ELF-1 (cell line): ENCODE measurements around the gene CLTB.
"Not testable (repeated sequence)": the region's sequence is repeated elsewhere in the genome, so short reads cannot be mapped to it uniquely, and the experiment has no call there.

Experiments used
- DNase-seq: peaks from one replicate; pipeline ENCODE4 v3.0.0-alpha.2; 2016; ENCODE audit warnings: low read depth, low spot score

Gene CLTB, protein sequence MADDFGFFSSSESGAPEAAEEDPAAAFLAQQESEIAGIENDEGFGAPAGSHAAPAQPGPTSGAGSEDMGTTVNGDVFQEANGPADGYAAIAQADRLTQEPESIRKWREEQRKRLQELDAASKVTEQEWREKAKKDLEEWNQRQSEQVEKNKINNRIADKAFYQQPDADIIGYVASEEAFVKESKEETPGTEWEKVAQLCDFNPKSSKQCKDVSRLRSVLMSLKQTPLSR

DNA sequence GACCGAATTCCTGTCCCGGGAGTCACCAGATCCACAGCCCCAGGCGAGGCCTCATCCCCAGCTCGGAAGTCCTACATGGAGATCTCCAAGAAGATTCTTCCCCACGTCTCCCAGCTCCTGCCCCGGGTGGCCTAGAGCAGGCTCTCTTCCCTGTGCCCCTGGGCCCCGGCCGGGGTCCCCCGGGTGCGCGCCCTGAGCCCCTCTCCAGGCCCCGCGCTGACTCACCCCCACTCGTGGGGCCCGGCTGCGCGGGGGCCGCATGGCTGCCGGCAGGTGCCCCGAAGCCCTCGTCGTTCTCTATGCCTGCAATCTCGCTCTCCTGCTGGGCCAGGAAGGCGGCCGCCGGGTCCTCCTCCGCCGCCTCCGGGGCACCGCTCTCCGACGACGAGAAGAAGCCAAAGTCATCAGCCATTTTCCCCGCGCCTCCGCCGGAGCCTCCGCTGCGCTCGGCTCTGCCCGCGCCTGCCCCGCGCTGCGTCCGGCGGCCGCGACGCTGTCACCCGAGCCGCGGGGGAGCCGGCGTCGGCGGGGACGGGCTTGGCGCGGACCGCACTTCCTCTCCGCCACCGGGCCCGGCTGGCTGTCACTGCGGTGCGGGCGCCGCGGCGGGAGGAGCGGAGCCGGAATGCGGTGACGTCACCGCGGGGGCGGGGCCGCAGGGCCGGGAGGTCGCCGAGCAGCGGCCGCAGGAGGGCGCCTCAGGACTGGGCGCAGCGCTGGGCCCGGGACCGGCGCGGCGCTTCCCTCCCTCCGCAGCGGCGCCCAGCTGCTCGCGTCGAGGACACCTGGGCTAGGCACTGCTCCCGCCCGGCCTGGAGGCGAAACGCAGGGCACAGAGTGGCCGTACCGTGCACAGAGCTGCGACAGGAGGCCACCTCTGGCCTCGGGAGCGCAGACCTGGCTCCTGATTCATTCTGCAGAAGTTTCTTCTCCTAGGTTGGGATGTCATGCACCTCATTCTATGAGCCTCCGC is at the start of gene CLTB:
CLTB (minus strand) TSS at position 588 of the 973 bp plus-strand sequence; CDS start at position 412, 176 bp downstream.
- peak; percentile 94 for DNase-seq

DNA sequence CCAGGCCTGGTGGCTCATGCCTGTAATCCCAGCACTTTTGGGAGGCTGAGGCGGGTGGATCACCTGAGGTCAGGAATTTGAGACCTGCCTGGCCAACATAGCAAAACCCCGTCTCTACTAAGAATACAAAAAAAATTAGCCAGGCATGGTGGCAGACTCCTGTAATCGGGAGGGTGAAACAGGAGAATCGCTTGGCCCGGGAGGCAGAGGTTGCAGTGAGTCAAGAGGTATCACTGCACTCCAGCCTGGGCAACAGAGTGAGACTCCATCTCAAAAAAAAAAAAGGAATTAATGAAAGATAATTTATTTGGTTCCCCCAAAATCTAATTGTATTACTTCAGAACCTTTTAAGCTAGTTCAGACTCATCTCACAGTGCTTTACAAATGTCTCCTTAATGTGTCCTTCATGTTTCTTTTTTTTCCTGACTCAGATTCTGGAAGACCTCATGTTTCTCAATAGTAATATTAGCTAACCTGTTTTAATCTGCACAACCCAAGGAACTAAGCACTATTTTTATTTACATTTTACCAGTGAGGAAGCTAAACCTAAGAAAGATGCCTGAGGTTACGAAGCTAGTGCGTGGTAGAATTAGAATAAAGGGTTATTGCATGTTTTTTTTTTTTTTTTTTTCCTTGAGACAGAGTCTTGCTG is 46.9 kb upstream of the CLTB start:
- DNase-seq, result no peak

DNA sequence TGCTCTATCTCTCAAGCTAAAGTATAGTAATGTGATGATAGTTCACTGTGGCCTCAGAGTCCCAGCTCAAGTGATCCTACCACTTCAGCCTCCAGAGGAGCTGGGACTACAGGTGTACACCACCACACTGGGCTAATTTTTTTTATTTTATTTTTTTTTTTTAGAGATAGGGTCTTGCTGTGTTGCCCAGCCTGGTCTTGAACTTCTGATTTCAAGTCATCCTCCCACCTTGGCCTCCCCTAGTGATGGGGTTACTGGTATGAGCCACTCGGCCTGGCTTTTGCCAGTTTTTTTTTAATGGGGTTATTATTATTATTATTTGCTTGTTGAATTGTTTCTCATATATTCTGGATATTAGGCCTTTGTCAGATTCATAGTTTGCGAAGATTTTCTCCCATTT is 45.0 kb upstream of the CLTB start:
- DNase-seq, result no peak

DNA sequence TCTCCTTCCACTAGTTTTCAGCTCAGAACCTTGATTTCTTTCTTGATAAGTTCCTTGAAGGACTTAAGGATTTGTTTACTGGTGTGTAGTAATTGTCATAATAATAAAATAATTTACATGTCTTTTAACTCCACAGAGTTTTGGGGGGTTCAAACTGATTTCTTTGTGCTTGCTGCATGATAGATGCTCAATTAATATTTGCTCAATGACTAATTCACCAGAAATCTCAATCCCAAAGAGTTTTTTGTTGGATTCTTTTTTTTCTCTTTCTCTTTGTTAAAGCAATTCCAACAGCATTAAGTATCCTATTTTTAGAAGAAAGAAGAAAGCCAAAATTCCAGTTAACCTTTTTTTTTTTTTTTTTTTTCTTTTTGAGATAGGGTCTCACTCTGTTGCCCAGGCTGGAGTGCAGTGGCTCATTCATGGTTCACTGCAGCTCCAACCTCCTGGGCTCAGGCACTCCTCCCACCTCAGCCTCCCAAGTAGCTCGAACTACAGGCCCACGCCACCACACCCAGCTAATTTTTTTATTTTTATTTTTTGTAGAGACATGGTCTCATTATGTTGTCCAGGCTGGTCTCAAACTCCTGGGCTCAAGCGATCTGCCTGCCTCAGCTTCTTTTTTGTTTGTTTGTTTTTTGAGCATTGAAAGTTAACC is 42.7 kb upstream of the CLTB start:
- DNase-seq, result no peak

DNA sequence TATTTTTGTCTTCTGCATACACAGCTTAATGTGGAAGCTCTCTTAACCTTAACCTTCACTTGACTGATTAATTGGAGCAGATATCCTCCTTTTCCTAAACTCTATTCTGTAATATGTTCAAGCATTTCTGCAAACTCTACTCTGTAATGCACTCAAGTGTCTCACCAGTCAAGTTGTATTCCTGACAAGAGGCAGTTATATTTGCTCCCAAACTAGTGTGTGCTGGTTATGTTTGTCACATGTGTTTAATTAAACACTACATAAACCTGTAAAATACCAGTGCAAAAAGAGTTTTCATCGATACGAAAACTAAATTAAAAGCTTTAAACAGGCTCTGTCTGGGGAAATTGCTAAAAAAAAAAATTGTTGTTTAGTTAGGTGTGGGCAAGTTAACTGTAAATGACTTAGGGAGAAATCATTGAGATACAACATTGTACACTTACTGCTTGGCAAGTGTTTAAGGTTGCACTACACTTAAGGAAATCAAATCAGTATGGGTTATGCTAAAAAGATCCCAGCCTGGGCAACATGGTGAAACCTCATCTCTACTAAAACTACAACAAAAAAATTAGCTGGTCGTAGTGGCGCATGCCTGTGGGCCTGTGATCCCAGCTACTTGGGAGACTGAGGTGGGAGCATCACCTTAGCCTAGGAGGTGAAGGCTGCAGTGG is 38.5 kb upstream of the CLTB start:
- no peak for DNase-seq

DNA sequence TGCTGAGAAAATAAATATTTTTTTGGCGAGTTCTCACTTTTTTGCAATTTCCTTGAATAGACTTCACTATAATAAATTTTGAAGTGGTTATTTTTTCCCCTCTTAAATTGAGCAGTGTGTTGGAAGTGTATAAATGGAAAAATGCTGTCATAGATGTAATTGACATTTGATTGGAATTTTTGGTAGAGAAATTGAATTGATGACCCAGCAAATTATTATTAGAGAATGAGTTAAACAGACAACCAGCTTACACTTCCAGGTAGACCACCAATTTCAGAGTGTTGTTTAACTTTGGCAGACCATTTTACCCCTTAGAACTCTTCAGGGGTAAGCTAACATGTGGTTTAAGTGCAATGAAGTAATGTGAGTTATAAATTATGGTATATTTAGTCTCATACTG is 33.7 kb upstream of the CLTB start:
- DNase-seq, result no peak

DNA sequence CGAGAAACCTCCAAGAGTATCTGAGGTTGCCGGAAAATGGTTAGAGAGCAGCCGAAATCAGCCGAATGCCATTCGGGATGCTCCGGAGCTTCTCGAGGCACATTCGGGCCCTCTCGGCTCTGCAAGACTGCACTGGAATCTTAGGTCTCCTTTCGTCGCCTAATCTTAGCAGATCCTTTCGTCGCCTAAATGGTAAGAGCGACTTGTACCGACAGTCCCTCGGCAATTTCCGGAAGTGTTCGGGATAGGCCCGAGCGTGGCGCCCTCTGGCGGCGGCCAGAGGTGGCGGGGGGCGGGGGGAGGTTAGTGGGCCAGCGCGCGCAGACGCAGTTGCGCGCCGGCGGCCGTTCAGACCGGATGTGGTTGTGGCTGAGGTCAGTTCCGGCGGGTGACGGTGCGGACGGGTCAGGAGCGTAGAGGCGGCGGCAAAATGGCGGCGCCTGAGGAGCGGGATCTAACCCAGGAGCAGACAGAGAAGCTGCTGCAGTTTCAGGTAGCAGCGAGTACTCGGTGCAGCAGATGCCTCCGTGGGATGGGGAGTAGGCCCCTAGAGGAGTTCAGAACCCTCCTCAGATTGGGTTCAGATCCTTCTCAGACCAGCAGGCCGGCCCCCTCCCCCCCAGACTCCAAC is 31.8 kb upstream of the CLTB start, which contains the start of gene FAF2:
FAF2 (plus strand) TSS at position 408 of the 631 bp plus-strand sequence; CDS start at position 431, 23 bp downstream.
- peak; percentile 98 for DNase-seq

DNA sequence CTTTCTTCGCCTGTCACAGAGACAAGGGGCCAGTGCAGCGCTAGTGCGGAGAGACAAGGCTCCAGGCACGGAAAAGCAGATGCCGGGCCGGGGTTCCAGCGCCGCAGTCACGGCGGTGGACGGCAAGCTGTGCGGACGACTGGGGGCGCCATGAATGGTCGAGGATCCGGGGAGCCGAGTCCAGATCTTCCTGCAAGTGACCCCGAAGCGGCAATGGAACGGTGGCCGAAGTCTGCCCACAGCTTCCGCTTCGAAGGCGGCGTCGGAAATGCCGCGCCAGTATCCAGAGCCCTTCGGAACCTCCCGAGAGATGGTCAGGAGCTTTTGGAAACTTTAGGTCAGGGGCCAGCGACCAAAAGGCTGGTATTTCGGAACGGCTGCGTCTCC is 31.2 kb upstream of the CLTB start:
- DNase-seq, result no peak

DNA sequence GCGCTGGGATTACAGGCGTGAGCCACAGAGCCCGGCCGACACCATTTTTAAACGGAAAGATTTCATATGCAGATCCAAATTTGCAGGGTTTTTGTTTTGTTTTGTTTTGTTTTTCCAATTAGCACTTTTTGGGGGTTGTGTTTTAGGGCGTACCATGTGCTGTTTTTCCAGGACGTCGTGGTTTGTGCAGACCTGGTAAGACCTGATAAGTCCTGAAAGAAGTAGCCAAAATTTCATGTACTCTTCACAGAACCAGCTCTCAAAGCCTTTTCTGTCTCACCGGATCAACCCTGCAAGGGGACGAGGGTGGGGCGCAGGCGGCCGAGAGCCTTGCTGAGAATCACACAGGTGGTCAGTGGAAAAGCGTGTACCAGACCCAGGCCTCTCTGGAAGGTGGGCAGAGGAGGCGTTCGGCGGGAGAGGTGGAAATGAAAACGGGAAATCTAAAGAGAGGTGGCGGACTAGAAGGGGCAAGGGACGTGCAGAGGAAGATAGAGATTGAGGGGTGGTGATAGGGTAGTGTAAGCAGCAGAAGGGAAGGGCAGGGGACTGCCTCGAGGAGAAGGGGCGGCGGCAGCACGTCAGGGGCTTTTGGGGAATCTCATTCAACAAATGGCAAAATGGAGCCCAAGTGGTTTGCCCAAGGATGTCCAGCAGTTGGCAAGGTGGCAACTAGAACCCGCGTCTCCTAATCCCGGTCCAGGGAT is 30.7 kb upstream of the CLTB start:
- no peak for DNase-seq

DNA sequence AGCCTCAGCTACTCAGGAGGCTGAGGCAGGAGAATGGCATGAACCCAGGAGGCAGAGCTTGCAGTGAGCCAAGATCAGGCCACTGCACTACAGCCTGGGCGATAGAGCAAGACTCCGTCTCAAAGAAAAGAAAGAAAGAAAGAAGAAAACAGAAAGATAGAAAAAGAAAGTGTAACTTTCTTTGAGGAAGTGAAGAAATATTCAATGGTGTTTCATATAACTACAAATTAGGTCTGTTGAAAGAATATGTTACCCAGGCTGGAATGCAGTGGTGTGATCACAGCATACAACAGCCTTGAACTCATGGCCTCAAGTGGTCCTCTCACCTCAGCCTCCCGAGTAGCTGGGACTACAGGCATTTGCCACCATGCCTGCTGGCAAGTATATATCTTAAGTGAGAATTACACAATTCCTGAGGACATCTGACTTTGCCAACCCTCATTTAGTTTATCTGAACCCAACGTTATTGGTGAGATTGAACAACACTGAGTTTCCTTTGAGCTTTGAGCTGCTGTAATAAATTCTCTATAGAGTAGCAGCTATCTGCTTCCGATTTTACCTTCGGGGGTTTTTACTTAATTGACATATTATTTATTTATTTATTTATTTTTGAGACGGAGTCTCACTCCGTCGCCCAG is 29.8 kb upstream of the CLTB start:
- DNase-seq, result no peak

DNA sequence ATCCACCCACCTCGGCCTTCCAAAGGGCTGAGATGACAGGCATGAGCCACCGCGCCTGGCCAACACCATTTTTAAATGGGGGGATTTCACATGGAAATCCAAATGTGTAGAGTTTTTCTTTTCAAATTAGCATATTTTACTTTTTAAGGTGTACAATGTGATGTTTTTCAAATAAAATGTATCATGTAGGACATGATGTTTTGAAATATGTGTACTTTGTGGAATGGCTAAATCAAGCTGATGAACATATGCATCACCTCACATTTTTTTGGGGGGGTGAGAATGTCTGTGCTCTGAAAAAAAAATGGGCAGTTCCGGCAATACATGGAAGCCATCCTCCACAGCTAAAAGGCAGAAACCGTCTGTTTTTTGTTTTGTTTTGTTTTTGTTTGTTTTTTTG is 28.4 kb upstream of the CLTB start:
- DNase-seq, result no peak

DNA sequence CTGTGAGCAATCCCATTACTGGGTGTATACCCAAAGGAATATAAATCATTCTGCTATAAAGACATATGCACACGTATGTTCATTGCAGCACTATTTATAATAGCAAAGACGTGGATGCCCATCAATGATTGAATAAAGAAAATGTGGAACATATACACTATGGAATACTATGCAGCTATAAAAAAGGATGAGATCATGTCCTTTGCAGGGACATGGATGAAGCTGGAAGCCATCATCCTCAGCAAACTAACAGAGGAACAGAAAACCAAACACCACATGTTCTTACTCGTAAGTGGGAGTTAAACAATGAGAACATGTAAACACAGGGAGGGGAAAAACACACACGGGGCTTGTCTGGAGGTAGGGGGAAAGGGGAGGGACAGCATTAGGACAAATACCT is 26.6 kb upstream of the CLTB start:
- not testable (repeated sequence) for DNase-seq

DNA sequence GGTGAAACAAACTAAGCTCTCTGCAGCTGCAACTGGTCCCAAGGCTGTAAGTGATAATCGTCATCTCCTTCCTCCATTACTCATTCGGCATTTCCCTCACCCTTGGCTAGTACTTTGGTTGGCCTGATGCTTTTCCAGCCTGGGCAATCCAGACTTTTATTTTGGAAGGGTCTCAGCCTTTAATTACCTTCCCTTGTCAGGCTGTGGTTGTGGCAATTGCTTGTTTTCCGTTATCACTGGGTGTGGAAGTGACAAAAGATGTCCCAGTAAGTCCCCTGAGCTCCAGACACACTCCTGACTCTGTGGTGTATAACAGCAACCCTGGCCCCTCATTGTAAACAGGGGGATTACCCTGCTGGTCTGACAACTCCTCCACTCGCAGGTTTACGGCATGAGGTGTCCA is 25.6 kb upstream of the CLTB start:
- DNase-seq, result peak; percentile 51

DNA sequence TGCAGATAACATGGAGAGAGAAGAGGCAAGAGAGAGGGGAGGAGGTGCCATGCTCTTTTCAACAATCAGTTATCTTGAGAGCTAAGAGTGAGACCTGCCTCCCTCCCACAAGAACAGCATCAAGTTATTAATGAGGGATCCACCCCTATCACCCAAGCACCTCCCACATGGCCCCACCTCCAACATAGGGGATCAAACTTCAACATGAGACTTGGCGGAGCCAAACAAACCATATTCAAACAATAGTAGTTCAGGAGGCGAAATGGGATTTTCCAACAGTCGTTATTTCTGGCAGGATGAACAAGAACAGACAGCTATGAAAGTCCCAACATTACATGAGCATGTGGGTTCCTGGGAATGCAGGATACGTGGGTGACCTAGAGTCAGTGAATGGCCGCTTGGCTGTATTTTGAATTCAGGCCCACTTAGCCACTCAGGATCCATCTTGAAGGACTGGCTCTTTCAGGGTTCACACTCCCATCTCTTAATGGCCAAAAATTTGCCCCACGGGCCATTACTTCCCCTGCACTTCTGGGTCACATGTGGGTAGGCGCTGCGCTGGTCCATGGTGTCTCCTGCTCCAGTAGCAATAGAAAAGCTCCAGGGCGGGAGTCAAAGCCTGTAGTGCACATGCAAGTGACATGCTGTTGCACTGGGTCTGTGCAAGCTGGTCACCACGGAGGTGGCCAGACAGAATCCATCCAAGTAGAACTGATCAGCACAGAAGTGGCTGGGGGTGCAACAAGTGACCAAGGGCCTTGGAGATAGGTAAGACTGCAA is 24.8 kb upstream of the CLTB start:
- no peak for DNase-seq

DNA sequence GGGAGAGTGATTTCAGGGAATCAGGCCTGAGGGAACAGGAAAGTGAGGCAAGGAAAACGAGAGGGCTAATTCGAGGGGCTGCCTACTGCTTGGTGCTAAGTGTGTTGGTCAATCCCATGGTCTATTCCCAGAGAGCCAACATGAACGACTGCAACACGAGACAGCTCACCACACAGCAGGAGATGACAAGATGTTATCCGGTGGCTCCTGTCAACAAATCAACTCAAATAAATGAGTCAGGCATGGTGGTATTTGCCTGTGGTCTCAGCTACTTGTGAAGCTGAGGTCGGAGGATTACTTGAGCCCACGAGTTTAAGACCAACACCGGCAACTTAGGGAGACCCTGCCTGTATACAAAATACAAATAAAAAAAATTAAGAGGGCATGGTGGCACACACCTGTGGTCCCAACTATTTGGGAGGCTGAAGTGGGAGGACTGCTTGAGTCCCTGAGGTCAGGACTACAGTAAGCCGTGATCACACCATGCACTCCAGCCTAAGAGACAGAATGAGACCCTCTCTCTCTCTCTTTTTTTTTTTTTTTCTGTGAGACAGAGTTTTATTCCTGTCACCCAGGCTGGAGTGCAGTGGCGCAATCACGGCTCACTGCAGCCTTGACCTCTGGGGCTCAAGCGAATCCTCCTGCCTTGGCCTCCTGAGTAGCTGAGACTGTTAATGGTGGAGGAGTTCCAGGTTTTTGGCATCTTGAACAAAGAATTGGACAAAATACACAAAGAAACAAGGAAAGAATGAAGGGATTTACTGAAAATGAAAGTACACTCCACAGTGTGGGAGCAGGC is 22.8 kb upstream of the CLTB start:
- peak; percentile 30 for DNase-seq

DNA sequence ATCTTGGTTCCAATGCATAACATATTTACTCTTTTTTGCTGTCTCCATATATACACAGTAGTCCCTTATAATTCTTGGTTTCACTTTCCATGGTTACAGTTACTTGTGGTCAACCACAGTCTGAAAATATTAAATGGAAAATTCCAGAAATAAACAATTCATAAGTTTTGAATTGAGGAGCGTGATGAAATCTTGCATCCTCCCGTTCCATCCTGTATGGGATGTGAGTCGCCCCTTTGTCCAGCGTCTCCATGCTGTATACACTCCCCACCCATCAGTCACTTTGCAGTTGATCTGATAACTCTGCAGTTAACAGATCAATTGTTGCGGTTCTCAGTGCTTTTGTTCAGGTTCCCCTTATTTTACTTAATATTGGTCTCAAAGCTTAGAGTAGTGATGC is 20.3 kb upstream of the CLTB start:
- DNase-seq, result no peak

DNA sequence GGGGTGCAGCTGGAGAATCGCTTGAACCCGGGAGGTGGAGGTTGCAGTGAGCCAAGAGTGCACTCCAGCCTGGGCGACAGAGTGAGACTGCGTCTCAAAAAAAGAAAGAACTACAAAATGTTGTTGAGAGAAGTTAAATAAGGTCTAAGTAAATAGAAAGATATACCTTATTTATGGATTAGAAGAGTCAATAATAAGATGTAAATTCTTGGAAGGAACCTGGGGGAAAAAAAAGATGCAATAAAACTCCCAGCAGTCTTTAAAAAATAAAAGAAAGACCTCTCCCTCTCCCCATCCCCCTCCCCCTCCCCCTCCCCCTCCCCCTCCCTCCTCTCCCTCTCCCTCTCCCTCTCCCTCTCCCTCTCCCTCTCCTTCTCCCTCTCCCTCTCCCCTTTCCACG is 16.4 kb upstream of the CLTB start:
- no peak for DNase-seq

DNA sequence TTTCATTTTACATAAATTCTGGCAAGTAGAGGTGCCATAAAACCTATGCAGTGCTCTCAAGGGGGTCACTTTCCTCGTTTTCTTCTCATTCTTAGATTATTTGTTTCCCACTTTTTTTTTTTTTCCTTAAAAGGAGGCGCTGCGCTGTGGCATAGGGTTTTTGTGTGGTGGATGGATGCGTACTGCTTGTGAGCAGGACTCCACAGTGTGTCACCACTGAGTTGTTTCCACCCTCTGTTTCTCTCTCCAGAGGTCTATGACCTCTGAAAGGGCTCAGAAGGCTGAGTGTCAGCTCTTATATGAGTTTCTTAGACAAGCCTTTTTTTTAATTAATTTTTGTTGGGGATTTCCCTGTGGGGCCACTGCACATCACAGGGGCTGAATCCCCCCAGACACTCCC is 13.6 kb upstream of the CLTB start:
- no peak for DNase-seq
